ENCODE data around the gene AGAP1. TPM values are rescaled to one million over a fixed set of nuclear protein-coding genes. Genes with fewer than 3 reads are reported as not detected.

The AGAP1 gene
- total RNA-seq, 1 donor: 10.8 TPM

DNA sequence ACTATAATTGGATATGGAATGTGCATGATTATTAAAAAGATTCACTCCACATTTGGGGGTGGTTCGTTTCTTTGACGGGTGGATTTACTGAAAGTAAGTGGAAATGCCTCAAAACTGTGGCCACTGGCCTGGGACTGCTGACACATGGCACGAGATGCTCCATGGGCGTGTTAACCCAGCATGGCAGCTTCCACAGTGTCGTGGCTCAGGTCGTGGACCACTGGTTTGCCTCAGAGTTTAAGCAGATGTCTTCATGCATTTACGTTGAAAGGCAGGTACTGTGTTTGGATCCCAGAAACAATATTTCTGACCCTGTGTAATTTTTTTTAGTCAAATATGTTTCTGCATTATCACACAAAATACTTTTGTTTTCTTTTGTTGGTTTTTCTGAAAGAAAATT is 432.4 kb downstream of the AGAP1 start:
- TF ChIP-seq, protein P1, sequence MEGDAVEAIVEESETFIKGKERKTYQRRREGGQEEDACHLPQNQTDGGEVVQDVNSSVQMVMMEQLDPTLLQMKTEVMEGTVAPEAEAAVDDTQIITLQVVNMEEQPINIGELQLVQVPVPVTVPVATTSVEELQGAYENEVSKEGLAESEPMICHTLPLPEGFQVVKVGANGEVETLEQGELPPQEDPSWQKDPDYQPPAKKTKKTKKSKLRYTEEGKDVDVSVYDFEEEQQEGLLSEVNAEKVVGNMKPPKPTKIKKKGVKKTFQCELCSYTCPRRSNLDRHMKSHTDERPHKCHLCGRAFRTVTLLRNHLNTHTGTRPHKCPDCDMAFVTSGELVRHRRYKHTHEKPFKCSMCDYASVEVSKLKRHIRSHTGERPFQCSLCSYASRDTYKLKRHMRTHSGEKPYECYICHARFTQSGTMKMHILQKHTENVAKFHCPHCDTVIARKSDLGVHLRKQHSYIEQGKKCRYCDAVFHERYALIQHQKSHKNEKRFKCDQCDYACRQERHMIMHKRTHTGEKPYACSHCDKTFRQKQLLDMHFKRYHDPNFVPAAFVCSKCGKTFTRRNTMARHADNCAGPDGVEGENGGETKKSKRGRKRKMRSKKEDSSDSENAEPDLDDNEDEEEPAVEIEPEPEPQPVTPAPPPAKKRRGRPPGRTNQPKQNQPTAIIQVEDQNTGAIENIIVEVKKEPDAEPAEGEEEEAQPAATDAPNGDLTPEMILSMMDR (IDR thresholded peaks at IDR 0.05; ENCODE audit: insufficient read depth, low read depth, low read length): no peak
- DNase-seq (ENCODE audit: low read depth): no peak
- no peak overlapping the region for H3K4me3 ChIP-seq (ENCODE audit: low read depth, low read length)

DNA sequence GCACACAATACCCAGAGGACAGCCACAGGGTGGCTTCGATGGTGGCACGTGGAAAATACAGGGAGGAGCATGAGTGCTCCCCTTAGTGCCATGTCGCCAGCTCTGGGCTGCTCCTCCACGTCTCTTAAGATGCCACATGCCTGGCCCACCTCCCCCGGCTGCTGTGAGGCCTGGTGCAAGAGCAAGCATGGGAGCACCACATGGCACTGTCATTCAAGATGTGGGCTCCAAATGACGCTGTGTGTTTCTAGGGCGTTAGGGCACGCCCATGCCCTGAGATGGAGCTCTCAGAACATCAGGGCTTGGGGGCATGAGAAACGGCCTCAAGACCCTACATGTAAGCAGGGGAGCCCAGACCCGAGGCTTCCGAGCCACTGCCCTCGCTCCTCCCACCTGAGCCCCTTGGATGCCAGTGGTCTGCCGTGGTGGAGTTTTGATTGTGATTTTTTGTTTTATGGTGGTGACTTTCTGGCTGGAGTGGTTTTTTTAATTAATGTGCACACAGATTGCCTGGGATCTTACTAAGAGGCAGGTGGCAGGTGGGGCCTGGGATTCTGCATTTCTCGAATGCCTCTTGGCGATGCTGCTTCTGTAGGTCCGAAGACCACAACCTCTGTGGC is 435.0 kb downstream of the AGAP1 start:
- H3K4me3 ChIP-seq (ENCODE audit: low read depth, low read length): no peak overlapping the region
- TF ChIP-seq, protein P1 (IDR thresholded peaks at IDR 0.05; ENCODE audit: insufficient read depth, low read depth, low read length): no peak
- no peak for DNase-seq (ENCODE audit: low read depth)

DNA sequence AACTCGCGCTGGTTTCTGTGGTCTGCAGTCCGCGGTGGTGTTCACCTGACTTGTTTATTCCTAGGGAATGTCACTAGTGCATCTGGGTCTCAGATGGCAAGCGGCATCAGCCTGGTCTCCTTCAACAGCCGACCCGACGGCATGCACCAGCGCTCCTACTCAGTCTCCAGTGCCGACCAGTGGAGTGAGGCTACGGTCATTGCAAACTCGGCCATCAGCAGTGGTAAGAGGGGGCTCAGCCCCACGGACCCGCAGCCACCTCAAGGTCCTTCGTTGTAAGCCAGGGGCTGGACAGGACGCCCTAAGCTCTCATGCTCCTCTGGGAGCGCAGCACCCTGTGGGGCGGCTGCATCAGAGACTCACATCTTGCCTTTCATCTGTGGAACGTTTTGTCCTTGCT is 436.9 kb downstream of the AGAP1 start:
- no peak overlapping the region for H3K4me3 ChIP-seq (ENCODE audit: low read depth, low read length)
- DNase-seq (ENCODE audit: low read depth): no peak
- TF ChIP-seq, protein P1 (IDR thresholded peaks at IDR 0.05; ENCODE audit: insufficient read depth, low read depth, low read length): no peak

DNA sequence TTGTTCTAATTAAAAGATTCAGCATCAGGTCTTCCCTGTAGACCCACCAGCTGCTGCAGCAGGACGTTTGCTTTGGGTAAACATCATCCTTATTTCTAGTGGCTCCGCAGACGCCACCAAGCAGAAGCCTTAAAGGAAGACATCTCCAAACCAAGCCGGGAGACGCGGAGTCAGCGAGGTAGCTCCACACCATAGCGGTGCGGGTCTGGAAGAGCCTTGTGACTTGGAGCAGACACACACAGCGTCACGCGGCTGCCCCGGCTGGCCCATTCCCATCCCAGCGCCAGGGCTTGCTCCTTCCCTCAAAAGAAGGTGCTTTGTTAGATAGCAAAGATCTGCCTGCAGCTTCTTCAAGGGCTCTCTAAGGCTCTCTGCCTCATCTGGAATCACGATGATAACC is 437.8 kb downstream of the AGAP1 start:
- DNase-seq (ENCODE audit: low read depth): no peak
- no peak overlapping the region for H3K4me3 ChIP-seq (ENCODE audit: low read depth, low read length)
- TF ChIP-seq, protein P1 (IDR thresholded peaks at IDR 0.05; ENCODE audit: insufficient read depth, low read depth, low read length): no peak

DNA sequence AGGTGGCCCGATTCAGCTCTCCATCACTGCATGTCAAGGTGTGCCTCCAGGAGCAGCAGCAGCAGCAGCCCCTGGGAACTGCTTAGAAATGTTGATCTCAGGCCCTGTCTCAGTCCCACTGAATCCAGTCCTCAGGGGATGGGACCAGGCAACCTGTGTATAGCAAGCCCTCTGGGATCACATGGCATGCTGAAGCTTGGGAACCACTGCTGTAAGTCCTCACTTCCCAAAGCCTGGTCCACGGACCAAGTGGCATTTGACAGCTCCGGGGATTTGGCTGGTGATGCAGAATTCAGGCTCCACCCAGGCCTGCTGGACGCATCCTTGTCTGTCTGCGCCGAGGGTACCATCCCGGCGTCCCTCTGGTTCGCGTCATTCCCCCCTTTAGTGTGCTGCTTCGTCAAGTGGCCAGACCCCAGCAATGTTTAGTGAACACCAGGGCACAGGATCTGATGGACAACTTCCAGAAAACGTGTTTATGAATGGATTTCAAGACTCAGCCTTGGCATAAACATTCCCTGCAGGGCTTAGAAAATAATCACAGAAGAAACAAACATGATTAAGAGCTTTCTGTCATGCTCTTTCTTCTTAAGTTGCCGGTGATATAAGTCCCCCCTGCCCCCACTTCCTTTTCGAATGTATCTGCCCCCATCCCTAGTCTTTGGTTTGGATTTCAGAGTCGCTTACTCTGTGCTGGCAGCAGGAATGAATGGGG is 440.4 kb downstream of the AGAP1 start:
- DNase-seq (ENCODE audit: low read depth): peak; percentile 74
- TF ChIP-seq, protein P1 (IDR thresholded peaks at IDR 0.05; ENCODE audit: insufficient read depth, low read depth, low read length): no peak
- H3K4me3 ChIP-seq (ENCODE audit: low read depth, low read length): no peak overlapping the region

DNA sequence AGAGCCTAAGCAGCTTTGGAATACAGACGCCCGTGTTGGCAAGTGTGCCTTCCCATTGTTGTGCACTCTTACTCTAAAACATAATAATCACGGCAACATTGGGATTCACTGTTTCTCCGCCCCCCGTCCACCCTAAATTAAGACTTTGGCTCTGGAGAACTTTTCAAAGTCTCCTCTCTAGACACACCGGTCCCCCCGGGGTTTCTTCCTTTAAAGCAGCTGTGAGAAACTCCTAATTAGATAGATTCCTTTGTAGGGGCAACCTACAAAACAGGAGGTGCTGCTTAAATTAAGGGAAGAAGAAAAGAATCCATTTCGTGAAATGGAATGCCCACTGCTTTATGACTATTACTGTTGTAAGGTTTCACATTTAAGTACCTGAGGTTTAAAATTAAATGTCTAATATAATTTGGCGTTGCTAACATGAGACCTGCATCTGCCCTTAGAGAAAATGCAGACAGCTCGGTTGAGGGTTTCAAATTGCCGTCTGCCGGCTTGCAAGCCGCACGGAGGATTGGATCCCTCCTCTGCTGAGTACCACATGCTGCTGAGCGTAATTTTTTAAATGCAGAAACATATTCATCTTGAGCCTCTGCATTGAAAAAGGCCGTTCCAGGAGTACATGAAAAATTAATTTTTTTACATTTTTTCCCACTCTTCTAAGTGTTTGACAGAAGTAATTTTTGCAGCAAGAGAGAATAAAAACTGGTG is 441.1 kb downstream of the AGAP1 start:
- TF ChIP-seq, protein P1 (IDR thresholded peaks at IDR 0.05; ENCODE audit: insufficient read depth, low read depth, low read length): no peak
- no peak overlapping the region for H3K4me3 ChIP-seq (ENCODE audit: low read depth, low read length)
- no peak for DNase-seq (ENCODE audit: low read depth)

All from fibroblast of villous mesenchyme (primary cell).